Fibroblast of mammary gland (primary cell): ENCODE data around the gene IL17RD.

ENCODE experiments used
- DNase-seq: peaks from one replicate; pipeline ENCODE4 v3.0.0-alpha.2; 2010; ENCODE audit warnings: low read depth
- H3K4me3 ChIP-seq: 2 replicates; pipeline ENCODE4 v1.5.1; 2011; ENCODE audit warnings: low read depth, mild to moderate bottlenecking, low read length, moderate library complexity; ENCODE audit not compliant: control insufficient read depth
- TF ChIP-seq, protein P1 (sequence below): conservative IDR thresholded peaks from 2 replicates; pipeline ENCODE4 v1.5.1; 2011; ENCODE audit warnings: low read depth, low read length, inconsistent platforms; ENCODE audit not compliant: control insufficient read depth, insufficient read depth

Gene IL17RD

DNA sequence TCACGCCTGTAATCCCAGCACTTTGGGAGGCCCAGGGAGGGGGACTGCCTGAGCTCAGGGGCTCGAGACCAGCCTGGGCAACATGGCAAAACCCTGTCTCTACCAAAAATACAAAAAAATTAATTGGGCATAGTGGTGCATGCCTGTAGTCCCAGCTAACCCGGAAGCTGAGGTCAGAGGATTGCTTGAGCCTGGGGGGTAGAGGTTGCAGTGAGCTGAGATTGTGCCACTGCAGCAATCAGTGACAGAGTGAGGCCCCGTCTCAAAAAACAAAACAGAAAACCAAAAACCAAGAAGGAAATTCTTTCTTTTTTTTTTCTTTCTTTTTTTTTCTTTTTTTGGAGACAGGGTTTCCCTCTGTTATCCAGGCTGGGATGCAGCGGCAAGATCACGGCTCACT is 101.2 kb downstream of the IL17RD start:
- DNase-seq = no peak
- TF ChIP-seq, protein P1, sequence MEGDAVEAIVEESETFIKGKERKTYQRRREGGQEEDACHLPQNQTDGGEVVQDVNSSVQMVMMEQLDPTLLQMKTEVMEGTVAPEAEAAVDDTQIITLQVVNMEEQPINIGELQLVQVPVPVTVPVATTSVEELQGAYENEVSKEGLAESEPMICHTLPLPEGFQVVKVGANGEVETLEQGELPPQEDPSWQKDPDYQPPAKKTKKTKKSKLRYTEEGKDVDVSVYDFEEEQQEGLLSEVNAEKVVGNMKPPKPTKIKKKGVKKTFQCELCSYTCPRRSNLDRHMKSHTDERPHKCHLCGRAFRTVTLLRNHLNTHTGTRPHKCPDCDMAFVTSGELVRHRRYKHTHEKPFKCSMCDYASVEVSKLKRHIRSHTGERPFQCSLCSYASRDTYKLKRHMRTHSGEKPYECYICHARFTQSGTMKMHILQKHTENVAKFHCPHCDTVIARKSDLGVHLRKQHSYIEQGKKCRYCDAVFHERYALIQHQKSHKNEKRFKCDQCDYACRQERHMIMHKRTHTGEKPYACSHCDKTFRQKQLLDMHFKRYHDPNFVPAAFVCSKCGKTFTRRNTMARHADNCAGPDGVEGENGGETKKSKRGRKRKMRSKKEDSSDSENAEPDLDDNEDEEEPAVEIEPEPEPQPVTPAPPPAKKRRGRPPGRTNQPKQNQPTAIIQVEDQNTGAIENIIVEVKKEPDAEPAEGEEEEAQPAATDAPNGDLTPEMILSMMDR = no peak
- H3K4me3 ChIP-seq = no peak overlapping the region

DNA sequence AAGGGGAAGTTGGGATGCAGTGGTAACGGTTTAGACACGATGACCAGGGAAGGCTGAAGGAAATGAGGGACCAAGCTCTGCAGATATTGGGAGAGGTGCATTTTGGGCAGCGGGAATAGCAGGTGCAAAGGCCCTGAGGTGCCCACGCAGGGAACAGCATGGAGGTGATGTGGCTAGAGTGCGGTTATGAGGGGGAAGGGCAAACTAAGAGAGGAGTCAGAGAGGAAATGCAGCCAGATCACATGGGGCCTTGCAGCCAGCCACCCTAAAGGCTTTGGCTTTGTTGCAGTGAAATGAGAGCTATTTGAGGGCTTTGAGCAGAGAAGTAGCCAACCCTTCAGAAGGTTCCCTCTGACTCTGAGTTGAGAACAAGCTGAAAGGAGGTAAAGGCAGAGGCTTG is 102.1 kb downstream of the IL17RD start:
- TF ChIP-seq, protein P1 = no peak
- H3K4me3 ChIP-seq = no peak overlapping the region
- no peak for DNase-seq

DNA sequence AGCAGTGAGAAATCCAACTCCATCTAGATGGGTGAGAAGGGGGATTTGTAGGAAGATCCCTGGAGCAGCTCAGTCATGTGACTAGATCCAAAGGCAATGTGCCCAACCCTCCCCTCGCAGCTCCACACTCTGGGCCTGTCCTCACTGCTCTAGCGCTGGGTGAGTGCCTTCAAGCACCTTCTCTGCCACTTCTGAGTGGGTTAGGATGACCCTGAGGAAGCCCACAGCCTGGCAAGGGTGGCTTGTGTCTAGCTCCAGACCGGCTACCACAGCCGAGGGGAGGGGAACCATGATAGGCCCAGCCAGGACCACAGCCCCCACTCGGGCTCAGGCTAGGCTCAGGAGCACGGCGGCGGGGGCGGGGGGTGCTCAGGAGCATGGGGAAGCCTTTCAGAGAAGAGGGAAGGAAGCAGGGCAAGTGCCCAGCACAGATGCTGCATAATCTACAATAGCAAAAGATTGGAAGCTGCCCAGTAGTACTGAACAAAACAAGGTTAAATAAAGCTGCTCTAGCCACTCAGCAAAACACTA is 103.0 kb downstream of the IL17RD start:
- H3K4me3 ChIP-seq = no peak overlapping the region
- DNase-seq = no peak
- TF ChIP-seq, protein P1 = no peak

DNA sequence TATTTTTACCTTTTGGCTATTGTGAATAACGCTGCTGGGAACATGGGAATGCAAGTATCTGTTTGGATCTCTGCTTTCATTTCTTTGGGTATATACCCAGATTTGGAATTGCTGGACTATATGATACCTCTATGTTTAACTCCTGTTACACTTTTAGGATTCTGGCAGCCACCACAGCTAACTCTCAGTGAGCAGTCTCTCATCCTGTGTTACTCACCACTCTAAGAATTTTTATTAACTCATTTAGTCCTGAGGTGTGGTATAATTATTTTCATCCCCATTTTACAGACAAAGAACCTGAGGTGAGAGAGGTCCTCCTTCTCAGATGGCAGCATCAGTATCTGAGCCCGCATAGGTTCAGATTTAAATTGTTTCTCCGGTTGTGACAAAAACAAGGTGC is 103.6 kb downstream of the IL17RD start:
- no peak for DNase-seq
- no peak overlapping the region for H3K4me3 ChIP-seq
- TF ChIP-seq, protein P1 = no peak

DNA sequence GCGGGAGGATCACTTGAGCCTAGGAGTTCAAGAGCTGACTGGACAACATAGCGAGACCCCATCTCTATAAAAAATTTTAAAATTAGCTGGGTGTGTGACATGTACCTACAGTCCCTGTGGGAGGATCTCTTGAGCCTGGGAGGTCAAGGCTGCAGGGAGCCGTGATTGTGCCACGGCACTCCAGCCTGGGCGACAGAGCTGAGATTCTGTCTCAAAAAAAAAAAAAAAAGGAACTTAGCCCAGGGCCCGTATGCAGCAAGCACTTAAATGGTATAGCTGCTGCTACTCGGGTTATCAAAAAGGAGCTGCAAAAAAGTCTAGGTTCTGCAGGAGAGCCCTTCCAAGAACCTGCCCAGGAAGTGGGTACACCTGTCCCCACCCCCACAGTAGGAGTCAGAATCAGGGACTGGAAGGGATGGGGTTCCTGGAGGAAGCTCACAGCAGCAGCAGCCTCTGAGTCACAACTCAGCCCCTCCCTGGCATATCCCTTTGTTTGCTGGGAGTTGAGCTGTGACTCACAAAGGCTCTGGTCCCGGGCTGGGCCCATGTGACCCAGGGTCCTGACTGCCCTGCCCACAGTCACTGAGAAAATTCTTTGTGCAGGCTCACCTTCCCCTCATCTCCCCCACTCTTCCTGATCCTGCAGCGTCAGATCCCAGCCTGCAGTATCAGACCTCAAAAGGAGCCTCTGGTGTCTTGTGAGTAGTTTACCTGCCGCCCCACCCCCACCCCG is 104.9 kb downstream of the IL17RD start, which contains the start of gene SPATA12:
TSS of gene SPATA12 (plus strand) at position 576 of the 733 bp plus-strand sequence. CDS start 13,031 bp downstream, outside the sequence.
- peak; percentile 90 for DNase-seq
- H3K4me3 ChIP-seq = no peak within 1 kb of the TSS
- TF ChIP-seq, protein P1 = no peak

DNA sequence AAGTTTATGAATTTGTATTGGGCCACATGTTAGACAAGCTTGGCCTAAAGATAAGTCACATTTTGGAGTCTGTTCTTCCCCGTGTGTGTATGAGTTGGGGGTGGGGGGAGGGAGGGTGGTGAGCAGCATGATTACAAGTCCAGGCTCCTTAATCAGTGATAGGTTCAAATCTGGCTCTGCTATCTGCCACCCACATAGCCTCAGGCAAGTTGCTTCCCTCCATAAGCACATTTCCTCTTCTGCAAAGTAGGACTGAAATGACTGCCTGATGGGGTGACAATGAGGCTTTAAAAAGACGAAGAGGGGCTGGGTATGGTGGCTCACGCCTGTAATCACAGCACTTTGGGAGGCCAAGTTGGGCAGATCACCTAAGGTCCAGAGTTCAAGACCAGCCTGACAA is 105.7 kb downstream of the IL17RD start:
- DNase-seq = no peak
- TF ChIP-seq, protein P1 = no peak
- H3K4me3 ChIP-seq = no peak overlapping the region
